A204.1 (cell line): ENCODE data around the gene MRFAP1L1.
"Not testable (repeated sequence)": the region's sequence is repeated elsewhere in the genome, so short reads cannot be mapped to it uniquely, and the experiment has no call there.

Experiments used
- FAIRE-seq: peaks from 2 replicates; lab custom pipeline; 2012; peaks lifted over from hg19 to GRCh38; lab: Jason Lieb, UNC

Gene MRFAP1L1

GRCh38 chr4:6733358-6734164 lies 23.9 kb upstream of the MRFAP1L1 start:
- no peak for FAIRE-seq

GRCh38 chr4:6732441-6733357 lies 23.0 kb upstream of the MRFAP1L1 start:
- no peak for FAIRE-seq

GRCh38 chr4:6731780-6732179 lies 22.1 kb upstream of the MRFAP1L1 start:
- FAIRE-seq = no peak

- FAIRE-seq = no peak
Measured at GRCh38 chr4:6731318-6731675, 21.6 kb upstream of the MRFAP1L1 start.

- FAIRE-seq = no peak
Measured at GRCh38 chr4:6730603-6731317, 21.1 kb upstream of the MRFAP1L1 start.

GRCh38 chr4:6728320-6729029 lies 18.8 kb upstream of the MRFAP1L1 start:
- no peak for FAIRE-seq

- no peak for FAIRE-seq
Measured at GRCh38 chr4:6727943-6728250, 18.2 kb upstream of the MRFAP1L1 start.

- FAIRE-seq = no peak
Measured at GRCh38 chr4:6727081-6727942, 17.6 kb upstream of the MRFAP1L1 start.

GRCh38 chr4:6725427-6725961 lies 15.8 kb upstream of the MRFAP1L1 start:
- FAIRE-seq = not testable (repeated sequence)

GRCh38 chr4:6724421-6725111 lies 14.9 kb upstream of the MRFAP1L1 start:
- no peak for FAIRE-seq

GRCh38 chr4:6723851-6724250 lies 14.2 kb upstream of the MRFAP1L1 start:
- FAIRE-seq = no peak

- FAIRE-seq = no peak
Measured at GRCh38 chr4:6722891-6723290, 13.2 kb upstream of the MRFAP1L1 start.

- FAIRE-seq = no peak
Measured at GRCh38 chr4:6721121-6721520, 11.5 kb upstream of the MRFAP1L1 start.

GRCh38 chr4:6720202-6720699 lies 10.6 kb upstream of the MRFAP1L1 start:
- FAIRE-seq = no peak

GRCh38 chr4:6719611-6720179 lies 10.0 kb upstream of the MRFAP1L1 start:
- FAIRE-seq = no peak

- FAIRE-seq = no peak
Measured at GRCh38 chr4:6718932-6719610, 9.4 kb upstream of the MRFAP1L1 start.

GRCh38 chr4:6716958-6717655 lies 7.4 kb upstream of the MRFAP1L1 start:
- no peak for FAIRE-seq
